HCT116 (cell line): ENCODE data around the gene EPS8L2. TPM values are rescaled to one million over a fixed set of nuclear protein-coding genes. Genes with fewer than 3 reads are reported as not detected.

Source experiments
- ATAC-seq: fragments of 200-7000 bp; cut with Tn5 transposase; 2 replicates; pipeline ENCODE4 v1.9.1; 2020; ENCODE audit warnings: mild to moderate bottlenecking, moderate library complexity
- BruUV-seq: library from RNA; stranded (reverse); fragments of 400-500 nt; replicated peaks from 2 replicates; lab custom pipeline; 2021; lab: Mats Ljungman, UMichigan
- CTCF ChIA-PET: fragments of 300-600 bp; sonication (Branson Sonifier 250); formaldehyde crosslinking; loops from one replicate; lab custom pipeline; 2021; ENCODE audit warnings: antibody characterized with exemption; lab: Charles Lee
- POLR2A ChIA-PET: fragments of 300-600, 350-600 bp; sonication (Branson Sonifier 250); formaldehyde crosslinking; loops from one replicate; lab custom pipeline; 2021; ENCODE audit warnings: antibody characterized with exemption; lab: Charles Lee
- RAD21 ChIA-PET, 2 experiments: fragments of 300-600 bp; sonication (Branson Sonifier 250); formaldehyde crosslinking; loops; one replicate each; lab custom pipeline; 2023; ENCODE audit warnings: low total read pairs in 2 of 2; ENCODE audit not compliant: uncharacterized antibody in 2 of 2, unreplicated experiment in 2 of 2, low non-redundant PET in 1 of 2; lab: Charles Lee
- DNase-seq: peaks from one replicate; pipeline ENCODE4 v3.0.0-alpha.2; 2010; ENCODE audit warnings: low read depth, low spot score
- H2AFZ ChIP-seq: fragments of 200-600 bp; shearing (Covaris generic), sonication (generic); 2 replicates; pipeline ENCODE4 v1.6.1; 2017; ENCODE audit warnings: low read depth, mixed run types, mixed read lengths, antibody characterized with exemption, low read length; ENCODE audit not compliant: poor library complexity, severe bottlenecking
- H3K27ac ChIP-seq: 2 replicates; pipeline ENCODE4 v1.5.1; 2012; ENCODE audit warnings: low read depth, low read length
- H3K27me3 ChIP-seq: fragments of 200-600 bp; sonication (generic); 2 replicates; pipeline ENCODE4 v1.6.1; 2016; ENCODE audit warnings: mixed run types, low read length, mixed read lengths; ENCODE audit not compliant: insufficient read depth
- H3K36me3 ChIP-seq, 2 experiments: fragments of 200-500 bp in 1 of 2; fragments of 200-600 bp in 1 of 2; sonication (Bioruptor generic) in 1 of 2; sonication (generic) in 1 of 2; 2 replicates each; pipeline versions ENCODE4 v1.5.1 to v1.6.1; 2014 to 2016; ENCODE audit warnings: low read length in 2 of 2, inconsistent platforms in 1 of 2, mixed read lengths in 1 of 2, mixed run types in 1 of 2; ENCODE audit not compliant: insufficient read depth in 2 of 2, control insufficient read depth in 1 of 2
- H3K4me1 ChIP-seq, 2 experiments: fragments of 200-600 bp in 1 of 2; sonication (generic) in 1 of 2; 2 replicates each; pipeline versions ENCODE4 v1.5.1 to v1.6.1; 2012 to 2017; ENCODE audit warnings: low read length in 2 of 2, inconsistent platforms in 1 of 2, mild to moderate bottlenecking in 1 of 2, mixed read lengths in 1 of 2, mixed run types in 1 of 2, moderate library complexity in 1 of 2; ENCODE audit not compliant: insufficient read depth in 2 of 2, control insufficient read depth in 1 of 2
- H3K4me2 ChIP-seq: fragments of 200-600 bp; sonication (generic); 2 replicates; pipeline ENCODE4 v1.6.1; 2017; ENCODE audit warnings: mixed run types, low read length, mixed read lengths
- H3K4me3 ChIP-seq, 2 experiments: fragments of 200-600 bp in 1 of 2; sonication (generic) in 1 of 2; replicated peaks in 1 of 2; 2 replicates each; pipeline ENCODE4 v1.5.1; 2011 to 2016; ENCODE audit warnings: low read length in 2 of 2, control low read depth in 1 of 2, low read depth in 1 of 2, mild to moderate bottlenecking in 1 of 2, mixed read lengths in 1 of 2, mixed run types in 1 of 2
- H3K79me2 ChIP-seq: fragments of 200-600 bp; sonication (generic); 2 replicates; pipeline ENCODE4 v1.6.1; 2017; ENCODE audit warnings: mild to moderate bottlenecking, mixed run types, low read length, moderate library complexity, mixed read lengths; ENCODE audit not compliant: insufficient read depth
- H3K9ac ChIP-seq: fragments of 200-600 bp; sonication (generic); 2 replicates; pipeline ENCODE4 v1.6.1; 2016; ENCODE audit warnings: low read length, mixed read lengths
- H3K9me2 ChIP-seq: fragments of 200-600 bp; sonication (generic), shearing (Covaris generic); 2 replicates; pipeline ENCODE4 v1.6.1; 2017; ENCODE audit warnings: mixed run types, mild to moderate bottlenecking, moderate library complexity; ENCODE audit not compliant: insufficient read depth
- H3K9me3 ChIP-seq, 2 experiments: fragments of 200-500 bp in 1 of 2; fragments of 200-600 bp in 1 of 2; sonication (Bioruptor generic) in 1 of 2; sonication (generic) in 1 of 2; 2 replicates each; pipeline ENCODE4 v1.6.1; 2014 to 2017; ENCODE audit warnings: low read length in 2 of 2, mixed read lengths in 2 of 2, inconsistent platforms in 1 of 2, low read depth in 1 of 2, mild to moderate bottlenecking in 1 of 2, mixed run types in 1 of 2, moderate library complexity in 1 of 2; ENCODE audit not compliant: control insufficient read depth in 1 of 2, insufficient read depth in 1 of 2
- H4K20me1 ChIP-seq: fragments of 200-600 bp; sonication (generic), shearing (Covaris generic); 2 replicates; pipeline ENCODE4 v1.6.1; 2017; ENCODE audit warnings: mixed run types, mild to moderate bottlenecking, moderate library complexity; ENCODE audit not compliant: insufficient read depth
- CTCF ChIP-seq, 3 experiments: fragments of 200-600 bp in 1 of 3; sonication (generic) in 1 of 3; IDR thresholded peaks in 2 of 3; conservative IDR thresholded peaks in 1 of 3; 2 replicates each; pipeline ENCODE4 v1.5.1; 2012 to 2017; ENCODE audit warnings: low read depth in 2 of 3, low read length in 2 of 3, antibody characterized with exemption in 1 of 3, borderline replicate concordance in 1 of 3, control low read depth in 1 of 3, mild to moderate bottlenecking in 1 of 3, mixed read lengths in 1 of 3, mixed run types in 1 of 3, moderate library complexity in 1 of 3; ENCODE audit not compliant: insufficient read depth in 1 of 3
- EGR1 ChIP-seq: IDR thresholded peaks from 2 replicates; pipeline ENCODE4 v1.6.1; 2012; ENCODE audit warnings: low read depth
- ELF1 ChIP-seq: IDR thresholded peaks from 2 replicates; pipeline ENCODE4 v1.6.1; 2012; ENCODE audit warnings: low read depth, borderline replicate concordance
- EZH2 ChIP-seq: fragments of 200-600 bp; sonication (generic); IDR thresholded peaks from 2 replicates; pipeline ENCODE4 v1.6.1; 2017; ENCODE audit warnings: antibody characterized with exemption, mixed run types
- FOSL1 ChIP-seq: IDR thresholded peaks from 2 replicates; pipeline ENCODE4 v1.6.1; 2012; ENCODE audit warnings: low read depth
- MAX ChIP-seq: IDR thresholded peaks from 2 replicates; pipeline ENCODE4 v1.6.1; 2012
- POLR2AphosphoS5 ChIP-seq: IDR thresholded peaks from 2 replicates; pipeline ENCODE4 v1.6.1; 2011; ENCODE audit warnings: mild to moderate bottlenecking, low read depth, low read length, moderate library complexity
- RAD21 ChIP-seq: IDR thresholded peaks from 2 replicates; pipeline ENCODE4 v1.6.1; 2012; ENCODE audit warnings: low read depth, mild to moderate bottlenecking
- SIN3A ChIP-seq: IDR thresholded peaks from 2 replicates; pipeline ENCODE4 v1.6.1; 2012; ENCODE audit warnings: low read depth
- SP1 ChIP-seq: IDR thresholded peaks from 2 replicates; pipeline ENCODE4 v1.6.1; 2012; ENCODE audit warnings: low read depth
- TCF7L2 ChIP-seq: IDR thresholded peaks from 2 replicates; pipeline ENCODE4 v1.7.0; 2011; ENCODE audit warnings: borderline replicate concordance, inconsistent platforms; ENCODE audit not compliant: insufficient read depth, insufficient read length; ENCODE audit errors: extremely low read depth
- YY1 ChIP-seq: IDR thresholded peaks from 2 replicates; pipeline ENCODE4 v1.6.1; 2011; ENCODE audit warnings: low read length, low read depth, moderate library complexity, mild to moderate bottlenecking; ENCODE audit not compliant: insufficient replicate concordance; ENCODE audit errors: extremely low read depth
- ZBTB33 ChIP-seq: IDR thresholded peaks from 2 replicates; pipeline ENCODE4 v1.6.1; 2011; ENCODE audit warnings: mild to moderate bottlenecking, low read length, moderate library complexity; ENCODE audit not compliant: insufficient replicate concordance; ENCODE audit errors: extremely low read depth
- ZFX ChIP-seq: fragments of 450-650 bp; IDR thresholded peaks from 2 replicates; pipeline ENCODE4 v1.6.1; 2017
- ZNF274 ChIP-seq: fragments of 200-500 bp; sonication (Bioruptor generic); IDR thresholded peaks from 2 replicates; pipeline ENCODE4 v1.6.1; 2014; ENCODE audit warnings: mild to moderate bottlenecking, low read depth, low read length, inconsistent platforms
- intact Hi-C: fragments of 100-400 bp; cut with micrococcal nuclease; formaldehyde crosslinking; loops from 2 replicates; pipeline ENCODE4 v1.10.0; 2022
- total RNA-seq: library from RNA; stranded (reverse); gene quantifications from one replicate; pipeline ENCODE4 v1.2.1, GENCODE V29; 2021; ENCODE audit not compliant: unreplicated experiment

Gene EPS8L2
- total RNA-seq, 1 experiment from 2014 or later: 157 TPM

- no peaks in the 10 kb centered on the region for H3K9me3 ChIP-seq
- POLR2A ChIA-PET: interaction anchor here (1.2 kb wide), 2 partner anchors 12 to 35 kb away, joined by 3 to 4 read pairs; no protein-coding TSS in a partner anchor
- ATAC-seq: peak; percentile 91
- peaks cover 0 to 11% of the 10 kb centered on the region in 2 experiments; a peak in 1 of 4 replicates for H3K36me3 ChIP-seq
- DNase-seq: peak; percentile 91
- peak overlapping the region; percentile 61 for H3K9ac ChIP-seq
- H3K27me3 ChIP-seq: no peaks in the 10 kb centered on the region
- CTCF ChIA-PET: interaction anchor here (0.7 to 2.1 kb wide), 9 partner anchors 9 to 35 kb away, joined by 3 to 10 read pairs (median 6); partner anchors contain the start of genes DEAF1, EPS8L2, TALDO1 and TMEM80
- RAD21 ChIA-PET: interaction anchor here (0.6 kb wide), 2 partner anchors 31 to 172 kb away, joined by 3 read pairs; no protein-coding TSS in a partner anchor
- no peaks in the 10 kb centered on the region for H3K79me2 ChIP-seq
- no peaks in the 10 kb centered on the region for H4K20me1 ChIP-seq
- H3K4me1 ChIP-seq: peaks cover 7 to 24% of the 10 kb centered on the region in 2 experiments; a peak in 3 of 4 replicates
- peak overlapping the region; percentile 78 for H3K4me2 ChIP-seq
- peak overlapping the region; percentile 70 for H3K27ac ChIP-seq
- BruUV-seq: no TSS peak
- TF ChIP-seq ELF1 (no peak), SIN3A (no peak), ZBTB33 (no peak), ZNF274 (no peak), EGR1 (peak; percentile 98), EZH2 (no peak), SP1 (no peak; the same call in 1 of the 2 replicates), ZFX (peak; percentile 9; the same call in 1 of the 2 replicates), YY1 (peak; percentile 26), RAD21 (peak; percentile 94), FOSL1 (no peak; the same call in 1 of the 2 replicates), CTCF (IDR thresholded peaks at IDR 0.05 in 2 of 3, conservative IDR thresholded peaks at IDR 0.05 in 1 of 3; ENCODE audit: borderline replicate concordance in 1 of 3, insufficient read depth in 1 of 3, low read depth in 2 of 3, low read length in 2 of 3) (peak; percentile 98 to 100 (median 99)), MAX (peak; percentile 83), TCF7L2 (no peak), POLR2AphosphoS5 (peak; percentile 75)
- no peak overlapping the region for H2AFZ ChIP-seq
- H3K9me2 ChIP-seq: no peaks in the 10 kb centered on the region
- H3K4me3 ChIP-seq: 0 out of 4 replicates have a peak overlapping the region, but pooled peaks of 1 of the 2 experiments have one; percentile 14
- intact Hi-C loops: loop anchor here (2.0 kb wide), 2 partner anchors 37 to 173 kb away; no protein-coding TSS in a partner anchor
These were observed 22.1 kb downstream of the EPS8L2 start for GRCh38 chr11:727859-728748.
